ENCODE measurements around the gene PCBP4. TPM values are rescaled to one million over a fixed set of nuclear protein-coding genes. Genes with fewer than 3 reads are reported as not detected.
"Not testable (repeated sequence)": the region's sequence is repeated elsewhere in the genome, so short reads cannot be mapped to it uniquely, and the experiment has no call there.

PCBP4 gene
- total RNA-seq, 1 donor: 22.4 TPM

GRCh38 chr3:51994530-51994929, 27.3 kb upstream of the PCBP4 start:
- Histone ChIP-seq H4K20me1 (ENCODE audit: insufficient read depth, low read length) (peaks cover 17% of the 10 kb centered on the region), H3K27me3 (ENCODE audit: insufficient read depth, low read length) (peaks cover 5% of the 10 kb centered on the region), H3K4me1 (ENCODE audit: insufficient read depth, low read length) (peaks cover 16% of the 10 kb centered on the region), H3K79me2 (ENCODE audit: insufficient read depth, low read length) (peaks cover 29% of the 10 kb centered on the region), H2AFZ (ENCODE audit: low read length) (no peak overlapping the region), H3K4me3 (ENCODE audit: insufficient read depth, low read length) (peak overlapping the region; percentile 100), H3K36me3 (ENCODE audit: insufficient read depth, low read length) (peaks cover 32% of the 10 kb centered on the region), H3K27ac (ENCODE audit: low read depth, low read length) (peak overlapping the region; percentile 95), H3K4me2 (ENCODE audit: insufficient read depth, low read length) (peak overlapping the region; percentile 99), H3K9me3 (ENCODE audit: low read depth, low read length) (no peaks in the 10 kb centered on the region)
- DNase-seq (ENCODE audit: insufficient read length, low spot score, missing footprints): no peak
- TF ChIP-seq, protein P1, sequence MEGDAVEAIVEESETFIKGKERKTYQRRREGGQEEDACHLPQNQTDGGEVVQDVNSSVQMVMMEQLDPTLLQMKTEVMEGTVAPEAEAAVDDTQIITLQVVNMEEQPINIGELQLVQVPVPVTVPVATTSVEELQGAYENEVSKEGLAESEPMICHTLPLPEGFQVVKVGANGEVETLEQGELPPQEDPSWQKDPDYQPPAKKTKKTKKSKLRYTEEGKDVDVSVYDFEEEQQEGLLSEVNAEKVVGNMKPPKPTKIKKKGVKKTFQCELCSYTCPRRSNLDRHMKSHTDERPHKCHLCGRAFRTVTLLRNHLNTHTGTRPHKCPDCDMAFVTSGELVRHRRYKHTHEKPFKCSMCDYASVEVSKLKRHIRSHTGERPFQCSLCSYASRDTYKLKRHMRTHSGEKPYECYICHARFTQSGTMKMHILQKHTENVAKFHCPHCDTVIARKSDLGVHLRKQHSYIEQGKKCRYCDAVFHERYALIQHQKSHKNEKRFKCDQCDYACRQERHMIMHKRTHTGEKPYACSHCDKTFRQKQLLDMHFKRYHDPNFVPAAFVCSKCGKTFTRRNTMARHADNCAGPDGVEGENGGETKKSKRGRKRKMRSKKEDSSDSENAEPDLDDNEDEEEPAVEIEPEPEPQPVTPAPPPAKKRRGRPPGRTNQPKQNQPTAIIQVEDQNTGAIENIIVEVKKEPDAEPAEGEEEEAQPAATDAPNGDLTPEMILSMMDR (IDR thresholded peaks at IDR 0.05; ENCODE audit: extremely low read depth, low read depth, low read length): no peak

GRCh38 chr3:51993657-51994056, 26.4 kb upstream of the PCBP4 start:
- Histone ChIP-seq H3K79me2 (ENCODE audit: insufficient read depth, low read length) (peaks cover 29% of the 10 kb centered on the region), H4K20me1 (ENCODE audit: insufficient read depth, low read length) (peaks cover 20% of the 10 kb centered on the region), H3K36me3 (ENCODE audit: insufficient read depth, low read length) (peaks cover 32% of the 10 kb centered on the region), H3K4me1 (ENCODE audit: insufficient read depth, low read length) (peaks cover 16% of the 10 kb centered on the region)
- H3K27me3 ChIP-seq (ENCODE audit: insufficient read depth, low read length); DNase-seq (ENCODE audit: insufficient read length, low spot score, missing footprints); H3K9me3 ChIP-seq (ENCODE audit: low read depth, low read length); H3K4me3 ChIP-seq (ENCODE audit: insufficient read depth, low read length); H3K27ac ChIP-seq (ENCODE audit: low read depth, low read length); H3K4me2 ChIP-seq (ENCODE audit: insufficient read depth, low read length); H2AFZ ChIP-seq (ENCODE audit: low read length): not testable (repeated sequence)

DNA sequence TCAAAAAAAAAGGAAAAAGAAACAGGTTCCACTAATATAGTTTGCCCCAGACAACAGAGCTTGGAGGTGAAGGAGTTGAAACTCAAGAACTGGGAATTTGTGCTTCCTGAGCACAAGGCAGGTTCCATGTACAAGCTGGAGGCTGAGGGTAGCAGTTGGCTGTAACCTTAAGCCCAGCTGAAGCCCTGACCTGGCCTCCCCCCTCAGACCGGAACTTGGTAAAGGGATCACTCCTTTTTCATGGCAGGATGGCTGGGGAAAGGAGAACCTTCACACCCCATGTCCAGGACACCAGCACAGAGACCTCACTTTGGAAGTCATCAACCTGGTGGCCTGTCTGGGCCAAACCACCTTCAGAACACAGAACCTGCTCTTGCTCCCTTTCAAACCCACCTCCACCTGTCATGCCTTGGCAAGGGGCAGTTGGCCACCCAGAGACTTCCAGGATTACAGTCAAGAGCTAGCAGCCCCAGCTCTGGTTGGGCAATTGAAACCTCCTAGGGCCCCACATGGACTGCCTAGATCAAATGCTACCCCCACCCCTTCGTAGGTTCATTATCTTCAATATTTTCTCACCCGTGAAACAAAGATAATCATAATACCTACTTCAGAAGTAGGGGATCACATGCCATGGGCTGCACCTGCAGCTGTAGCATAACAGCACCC, 24.9 kb upstream of the PCBP4 start:
- H3K27ac ChIP-seq (ENCODE audit: low read depth, low read length): no peak overlapping the region
- DNase-seq (ENCODE audit: insufficient read length, low spot score, missing footprints): no peak
- peaks cover 29% of the 10 kb centered on the region for H3K79me2 ChIP-seq (ENCODE audit: insufficient read depth, low read length)
- H3K4me1 ChIP-seq (ENCODE audit: insufficient read depth, low read length): peaks cover 16% of the 10 kb centered on the region
- H3K4me3 ChIP-seq (ENCODE audit: insufficient read depth, low read length): no peak overlapping the region
- peaks cover 4% of the 10 kb centered on the region for H3K27me3 ChIP-seq (ENCODE audit: insufficient read depth, low read length)
- peaks cover 20% of the 10 kb centered on the region for H4K20me1 ChIP-seq (ENCODE audit: insufficient read depth, low read length)
- peaks cover 32% of the 10 kb centered on the region for H3K36me3 ChIP-seq (ENCODE audit: insufficient read depth, low read length)
- TF ChIP-seq, protein P1 (IDR thresholded peaks at IDR 0.05; ENCODE audit: extremely low read depth, low read depth, low read length): no peak
- no peak overlapping the region for H2AFZ ChIP-seq (ENCODE audit: low read length)
- no peak overlapping the region for H3K4me2 ChIP-seq (ENCODE audit: insufficient read depth, low read length)
- no peaks in the 10 kb centered on the region for H3K9me3 ChIP-seq (ENCODE audit: low read depth, low read length)

DNA sequence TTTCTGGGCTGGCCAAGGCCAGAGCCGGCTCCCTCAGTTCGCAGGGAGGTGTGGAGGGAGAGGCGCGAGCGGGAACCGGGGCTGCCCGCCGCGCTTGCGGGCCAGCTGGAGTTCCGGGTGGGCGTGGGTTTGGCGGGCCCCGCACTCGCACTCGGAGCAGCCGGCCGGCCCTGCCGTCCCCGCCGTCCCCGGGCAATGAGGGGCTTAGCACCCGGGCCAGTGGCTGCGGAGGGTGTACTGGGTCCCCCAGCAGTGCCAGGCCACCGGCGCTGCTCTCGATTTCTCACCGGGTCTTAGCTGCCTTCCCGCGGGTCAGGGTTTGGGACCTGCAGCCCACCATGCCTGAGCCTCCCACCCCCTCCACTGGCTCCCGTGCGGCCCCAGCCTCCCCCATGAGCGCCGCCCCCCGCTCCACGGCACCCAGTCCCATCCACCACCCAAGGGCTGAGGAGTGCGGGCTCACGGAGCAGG, 23.3 kb upstream of the PCBP4 start:
- DNase-seq (ENCODE audit: insufficient read length, low spot score, missing footprints); H2AFZ ChIP-seq (ENCODE audit: low read length); H3K27ac ChIP-seq (ENCODE audit: low read depth, low read length); H3K4me2 ChIP-seq (ENCODE audit: insufficient read depth, low read length); H3K4me3 ChIP-seq (ENCODE audit: insufficient read depth, low read length); H3K27me3 ChIP-seq (ENCODE audit: insufficient read depth, low read length); H3K9me3 ChIP-seq (ENCODE audit: low read depth, low read length): not testable (repeated sequence)
- Histone ChIP-seq H3K79me2 (ENCODE audit: insufficient read depth, low read length) (peaks cover 27% of the 10 kb centered on the region), H3K36me3 (ENCODE audit: insufficient read depth, low read length) (peaks cover 32% of the 10 kb centered on the region), H3K4me1 (ENCODE audit: insufficient read depth, low read length) (peaks cover 16% of the 10 kb centered on the region), H4K20me1 (ENCODE audit: insufficient read depth, low read length) (peaks cover 18% of the 10 kb centered on the region)

Data from osteoblast (primary cell).